GM23338 (cell line): ENCODE measurements around the gene CSNK1A1L. TPM values are rescaled to one million over a fixed set of nuclear protein-coding genes. Genes with fewer than 3 reads are reported as not detected.

Experiments
- ATAC-seq: fragments of 200-7000 bp; cut with Tn5 transposase; 3 replicates; pipeline ENCODE4 v1.9.1; 2020
- DNase-seq: peaks from one replicate; pipeline ENCODE4 v3.0.0-alpha.2; 2015; ENCODE audit warnings: low spot score
- H2AFZ ChIP-seq: fragments of 200-600 bp; sonication (generic); 2 replicates; pipeline ENCODE4 v1.8.0; 2016; ENCODE audit warnings: antibody characterized with exemption, mild to moderate bottlenecking, moderate library complexity
- H3F3A ChIP-seq: fragments of 200-600 bp; sonication (generic); replicated peaks from 2 replicates; pipeline ENCODE4 v1.8.0; 2017; ENCODE audit warnings: antibody characterized with exemption, mixed run types, low read depth
- H3K27ac ChIP-seq: fragments of 200-600 bp; sonication (generic); 2 replicates; pipeline ENCODE4 v1.6.1; 2016; ENCODE audit warnings: low read depth
- H3K27me3 ChIP-seq: fragments of 200-600 bp; sonication (generic); 2 replicates; pipeline ENCODE4 v1.8.0; 2016; ENCODE audit warnings: mild to moderate bottlenecking, mixed run types, moderate library complexity; ENCODE audit not compliant: insufficient read depth
- H3K36me3 ChIP-seq: fragments of 200-600 bp; sonication (generic); 2 replicates; pipeline ENCODE4 v1.8.0; 2016; ENCODE audit warnings: mild to moderate bottlenecking; ENCODE audit not compliant: insufficient read depth
- H3K4me1 ChIP-seq: fragments of 200-600 bp; sonication (generic); 2 replicates; pipeline ENCODE4 v1.8.0; 2016; ENCODE audit warnings: mild to moderate bottlenecking, moderate library complexity; ENCODE audit not compliant: insufficient read depth
- H3K4me2 ChIP-seq: fragments of 200-600 bp; sonication (generic); 2 replicates; pipeline ENCODE4 v1.7.1; 2017; ENCODE audit warnings: mixed run types
- H3K4me3 ChIP-seq: fragments of 200-600 bp; sonication (generic); 2 replicates; pipeline ENCODE4 v1.6.1; 2016; ENCODE audit warnings: mixed run types
- H3K79me2 ChIP-seq: fragments of 200-600 bp; sonication (generic); replicated peaks from 2 replicates; pipeline ENCODE4 v1.8.0; 2017; ENCODE audit warnings: mild to moderate bottlenecking; ENCODE audit not compliant: insufficient read depth
- H3K9me2 ChIP-seq: fragments of 200-600 bp; sonication (generic); 2 replicates; pipeline ENCODE4 v1.8.0; 2017; ENCODE audit not compliant: insufficient read depth
- H4K20me1 ChIP-seq: fragments of 200-600 bp; sonication (generic); replicated peaks from 2 replicates; pipeline ENCODE4 v1.8.0; 2017; ENCODE audit warnings: mild to moderate bottlenecking; ENCODE audit not compliant: insufficient read depth
- H3K27ac Mint-ChIP-seq: 2 replicates; pipeline ENCODE4 v1.8.0; 2020; ENCODE audit warnings: inconsistent platforms, mild to moderate bottlenecking, moderate library complexity, mixed read lengths
- H3K27me3 Mint-ChIP-seq: 3 replicates; pipeline ENCODE4 v1.8.0; 2022; ENCODE audit warnings: low read depth, mild to moderate bottlenecking, moderate library complexity, mixed read lengths, inconsistent platforms; ENCODE audit not compliant: insufficient read depth, poor library complexity
- H3K36me3 Mint-ChIP-seq: 3 replicates; pipeline ENCODE4 v1.8.0; 2021; ENCODE audit warnings: low read depth, mild to moderate bottlenecking, inconsistent platforms, moderate library complexity, mixed read lengths
- H3K4me1 Mint-ChIP-seq: 3 replicates; pipeline ENCODE4 v1.8.0; 2020; ENCODE audit warnings: mild to moderate bottlenecking, inconsistent platforms, mixed read lengths
- H3K4me3 Mint-ChIP-seq: 3 replicates; pipeline ENCODE4 v1.8.0; 2021; ENCODE audit warnings: moderate library complexity, mild to moderate bottlenecking, inconsistent platforms, mixed read lengths
- H3K9me3 Mint-ChIP-seq: 3 replicates; pipeline ENCODE4 v1.8.0; 2020; ENCODE audit warnings: moderate library complexity, mild to moderate bottlenecking, inconsistent platforms, mixed read lengths
- CREB1 ChIP-seq: fragments of 250-450 bp; sonication (Bioruptor Pico); IDR thresholded peaks from 2 replicates; pipeline ENCODE4 v1.5.0; 2020; ENCODE audit warnings: low read depth, mild to moderate bottlenecking, moderate library complexity
- EZH2 ChIP-seq: fragments of 200-600 bp; sonication (generic); IDR thresholded peaks from one replicate; pipeline ENCODE4 v1.8.0; 2017; ENCODE audit warnings: antibody characterized with exemption, mild to moderate bottlenecking, low read depth; ENCODE audit not compliant: unreplicated experiment
- EZH2phosphoT487 ChIP-seq: fragments of 200-600 bp; sonication (generic); IDR thresholded peaks from one replicate; pipeline ENCODE4 v1.8.1; 2018; ENCODE audit warnings: antibody characterized with exemption; ENCODE audit not compliant: unreplicated experiment
- JUNB ChIP-seq: IDR thresholded peaks from one replicate; pipeline ENCODE4 v1.6.1; 2016; ENCODE audit warnings: antibody characterized with exemption; ENCODE audit not compliant: unreplicated experiment
- NANOG ChIP-seq: IDR thresholded peaks from 2 replicates; pipeline ENCODE4 v1.6.1; 2016; ENCODE audit warnings: antibody characterized with exemption, borderline replicate concordance
- POLR2AphosphoS5 ChIP-seq: IDR thresholded peaks from 2 replicates; pipeline ENCODE4 v1.6.1; 2016; ENCODE audit warnings: antibody characterized with exemption, low read depth
- STAT1 ChIP-seq: IDR thresholded peaks from one replicate; pipeline ENCODE4 v1.6.1; 2016; ENCODE audit warnings: antibody characterized with exemption; ENCODE audit not compliant: unreplicated experiment
- ZNF114 ChIP-seq: fragments of 250-450 bp; sonication (Bioruptor Pico); IDR thresholded peaks from 2 replicates; pipeline ENCODE4 v1.5.0; 2020; ENCODE audit warnings: mild to moderate bottlenecking, moderate library complexity
- ZNF331 ChIP-seq: fragments of 250-450 bp; sonication (Bioruptor Pico); IDR thresholded peaks from 2 replicates; pipeline ENCODE4 v1.5.0; 2020; ENCODE audit warnings: low read depth, mild to moderate bottlenecking, moderate library complexity
- polyA plus RNA-seq: library from polyadenylated mRNA; unstranded; fragments of >200 nt; fragmentation: Nextera tagmentation; extraction: Ambion mirVana; gene quantifications from 2 replicates; pipeline ENCODE4 v1.2.1, GENCODE V29; 2016
- total RNA-seq: library from RNA; depleted of rRNA; stranded (reverse); fragments of >200 nt; shearing (Covaris generic); gene quantifications from 2 replicates; pipeline ENCODE4 v1.2.3, GENCODE V29; 2014
- TF ChIP-seq, protein P1 (sequence below): IDR thresholded peaks from one replicate; pipeline ENCODE4 v1.6.1; 2018; ENCODE audit warnings: antibody characterized with exemption; ENCODE audit not compliant: unreplicated experiment
- TF ChIP-seq, protein P2 (sequence below): fragments of 250-450 bp; sonication (Bioruptor Pico); IDR thresholded peaks from 2 replicates; pipeline ENCODE4 v1.5.0; 2020; ENCODE audit warnings: mild to moderate bottlenecking, moderate library complexity
- TF ChIP-seq, protein P3 (sequence below): IDR thresholded peaks from 2 replicates; pipeline ENCODE4 v1.6.1; 2016; ENCODE audit warnings: antibody characterized with exemption
- TF ChIP-seq, protein P4 (sequence below), 2 experiments: fragments of 200-600 bp in 1 of 2; sonication (generic) in 1 of 2; conservative IDR thresholded peaks; 2 replicates each; pipeline versions ENCODE4 v1.5.1 to v1.6.1; 2016 to 2017; ENCODE audit warnings: antibody characterized with exemption in 2 of 2, low read depth in 2 of 2, mild to moderate bottlenecking in 2 of 2, moderate library complexity in 1 of 2

CSNK1A1L gene
- total and polyA plus RNA-seq, 2 experiments from 2014 or later, result not detected

DNA sequence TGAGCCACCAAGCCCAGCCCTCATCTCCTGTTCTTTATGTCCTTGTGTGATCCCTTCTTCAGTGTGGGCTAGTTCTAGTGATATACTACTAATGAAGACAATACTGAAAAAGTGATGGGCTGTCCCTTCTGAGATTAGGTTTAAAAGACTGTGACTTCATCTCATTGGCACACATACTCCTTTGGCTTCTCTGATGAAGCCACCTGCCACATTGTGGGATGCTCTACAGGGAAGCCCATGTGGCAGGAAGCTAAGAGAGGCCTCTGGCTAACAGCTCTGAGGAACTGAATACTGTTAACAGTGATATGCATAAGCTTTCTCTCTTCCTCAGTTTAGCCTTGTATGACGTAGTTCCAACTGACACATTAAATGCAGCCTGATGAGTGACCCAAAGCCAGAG lies 13.6 kb downstream of the CSNK1A1L start:
- no peak overlapping the region for H3K4me2 ChIP-seq
- Mint-ChIP-seq H3K4me3 (no peak overlapping the region), H3K9me3 (no peaks in the 10 kb centered on the region), H3K36me3 (no peaks in the 10 kb centered on the region), H3K4me1 (no peaks in the 10 kb centered on the region), H3K27me3 (peaks cover 2% of the 10 kb centered on the region), H3K27ac (no peak overlapping the region)
- no peaks in the 10 kb centered on the region for H3F3A ChIP-seq
- no peaks in the 10 kb centered on the region for H4K20me1 ChIP-seq
- DNase-seq, result no peak
- ATAC-seq, result no peak
- H3K79me2 ChIP-seq, result no peaks in the 10 kb centered on the region
- no peak overlapping the region for H2AFZ ChIP-seq
- H3K4me3 ChIP-seq, result no peak overlapping the region
- no peaks in the 10 kb centered on the region for H3K36me3 ChIP-seq
- H3K27ac ChIP-seq, result no peak overlapping the region
- H3K27me3 ChIP-seq, result no peaks in the 10 kb centered on the region
- no peaks in the 10 kb centered on the region for H3K4me1 ChIP-seq
- H3K9me2 ChIP-seq, result no peaks in the 10 kb centered on the region
- TF ChIP-seq EZH2phosphoT487, result no peak
- no peak for TF ChIP-seq ZNF331 (CRISPR knock-in tag)
- no peak for TF ChIP-seq STAT1
- no peak for TF ChIP-seq EZH2
- no peak for TF ChIP-seq ZNF114 (CRISPR knock-in tag)
- no peak for TF ChIP-seq NANOG
- TF ChIP-seq, protein P1, sequence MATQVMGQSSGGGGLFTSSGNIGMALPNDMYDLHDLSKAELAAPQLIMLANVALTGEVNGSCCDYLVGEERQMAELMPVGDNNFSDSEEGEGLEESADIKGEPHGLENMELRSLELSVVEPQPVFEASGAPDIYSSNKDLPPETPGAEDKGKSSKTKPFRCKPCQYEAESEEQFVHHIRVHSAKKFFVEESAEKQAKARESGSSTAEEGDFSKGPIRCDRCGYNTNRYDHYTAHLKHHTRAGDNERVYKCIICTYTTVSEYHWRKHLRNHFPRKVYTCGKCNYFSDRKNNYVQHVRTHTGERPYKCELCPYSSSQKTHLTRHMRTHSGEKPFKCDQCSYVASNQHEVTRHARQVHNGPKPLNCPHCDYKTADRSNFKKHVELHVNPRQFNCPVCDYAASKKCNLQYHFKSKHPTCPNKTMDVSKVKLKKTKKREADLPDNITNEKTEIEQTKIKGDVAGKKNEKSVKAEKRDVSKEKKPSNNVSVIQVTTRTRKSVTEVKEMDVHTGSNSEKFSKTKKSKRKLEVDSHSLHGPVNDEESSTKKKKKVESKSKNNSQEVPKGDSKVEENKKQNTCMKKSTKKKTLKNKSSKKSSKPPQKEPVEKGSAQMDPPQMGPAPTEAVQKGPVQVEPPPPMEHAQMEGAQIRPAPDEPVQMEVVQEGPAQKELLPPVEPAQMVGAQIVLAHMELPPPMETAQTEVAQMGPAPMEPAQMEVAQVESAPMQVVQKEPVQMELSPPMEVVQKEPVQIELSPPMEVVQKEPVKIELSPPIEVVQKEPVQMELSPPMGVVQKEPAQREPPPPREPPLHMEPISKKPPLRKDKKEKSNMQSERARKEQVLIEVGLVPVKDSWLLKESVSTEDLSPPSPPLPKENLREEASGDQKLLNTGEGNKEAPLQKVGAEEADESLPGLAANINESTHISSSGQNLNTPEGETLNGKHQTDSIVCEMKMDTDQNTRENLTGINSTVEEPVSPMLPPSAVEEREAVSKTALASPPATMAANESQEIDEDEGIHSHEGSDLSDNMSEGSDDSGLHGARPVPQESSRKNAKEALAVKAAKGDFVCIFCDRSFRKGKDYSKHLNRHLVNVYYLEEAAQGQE, result no peak
- TF ChIP-seq, protein P2, sequence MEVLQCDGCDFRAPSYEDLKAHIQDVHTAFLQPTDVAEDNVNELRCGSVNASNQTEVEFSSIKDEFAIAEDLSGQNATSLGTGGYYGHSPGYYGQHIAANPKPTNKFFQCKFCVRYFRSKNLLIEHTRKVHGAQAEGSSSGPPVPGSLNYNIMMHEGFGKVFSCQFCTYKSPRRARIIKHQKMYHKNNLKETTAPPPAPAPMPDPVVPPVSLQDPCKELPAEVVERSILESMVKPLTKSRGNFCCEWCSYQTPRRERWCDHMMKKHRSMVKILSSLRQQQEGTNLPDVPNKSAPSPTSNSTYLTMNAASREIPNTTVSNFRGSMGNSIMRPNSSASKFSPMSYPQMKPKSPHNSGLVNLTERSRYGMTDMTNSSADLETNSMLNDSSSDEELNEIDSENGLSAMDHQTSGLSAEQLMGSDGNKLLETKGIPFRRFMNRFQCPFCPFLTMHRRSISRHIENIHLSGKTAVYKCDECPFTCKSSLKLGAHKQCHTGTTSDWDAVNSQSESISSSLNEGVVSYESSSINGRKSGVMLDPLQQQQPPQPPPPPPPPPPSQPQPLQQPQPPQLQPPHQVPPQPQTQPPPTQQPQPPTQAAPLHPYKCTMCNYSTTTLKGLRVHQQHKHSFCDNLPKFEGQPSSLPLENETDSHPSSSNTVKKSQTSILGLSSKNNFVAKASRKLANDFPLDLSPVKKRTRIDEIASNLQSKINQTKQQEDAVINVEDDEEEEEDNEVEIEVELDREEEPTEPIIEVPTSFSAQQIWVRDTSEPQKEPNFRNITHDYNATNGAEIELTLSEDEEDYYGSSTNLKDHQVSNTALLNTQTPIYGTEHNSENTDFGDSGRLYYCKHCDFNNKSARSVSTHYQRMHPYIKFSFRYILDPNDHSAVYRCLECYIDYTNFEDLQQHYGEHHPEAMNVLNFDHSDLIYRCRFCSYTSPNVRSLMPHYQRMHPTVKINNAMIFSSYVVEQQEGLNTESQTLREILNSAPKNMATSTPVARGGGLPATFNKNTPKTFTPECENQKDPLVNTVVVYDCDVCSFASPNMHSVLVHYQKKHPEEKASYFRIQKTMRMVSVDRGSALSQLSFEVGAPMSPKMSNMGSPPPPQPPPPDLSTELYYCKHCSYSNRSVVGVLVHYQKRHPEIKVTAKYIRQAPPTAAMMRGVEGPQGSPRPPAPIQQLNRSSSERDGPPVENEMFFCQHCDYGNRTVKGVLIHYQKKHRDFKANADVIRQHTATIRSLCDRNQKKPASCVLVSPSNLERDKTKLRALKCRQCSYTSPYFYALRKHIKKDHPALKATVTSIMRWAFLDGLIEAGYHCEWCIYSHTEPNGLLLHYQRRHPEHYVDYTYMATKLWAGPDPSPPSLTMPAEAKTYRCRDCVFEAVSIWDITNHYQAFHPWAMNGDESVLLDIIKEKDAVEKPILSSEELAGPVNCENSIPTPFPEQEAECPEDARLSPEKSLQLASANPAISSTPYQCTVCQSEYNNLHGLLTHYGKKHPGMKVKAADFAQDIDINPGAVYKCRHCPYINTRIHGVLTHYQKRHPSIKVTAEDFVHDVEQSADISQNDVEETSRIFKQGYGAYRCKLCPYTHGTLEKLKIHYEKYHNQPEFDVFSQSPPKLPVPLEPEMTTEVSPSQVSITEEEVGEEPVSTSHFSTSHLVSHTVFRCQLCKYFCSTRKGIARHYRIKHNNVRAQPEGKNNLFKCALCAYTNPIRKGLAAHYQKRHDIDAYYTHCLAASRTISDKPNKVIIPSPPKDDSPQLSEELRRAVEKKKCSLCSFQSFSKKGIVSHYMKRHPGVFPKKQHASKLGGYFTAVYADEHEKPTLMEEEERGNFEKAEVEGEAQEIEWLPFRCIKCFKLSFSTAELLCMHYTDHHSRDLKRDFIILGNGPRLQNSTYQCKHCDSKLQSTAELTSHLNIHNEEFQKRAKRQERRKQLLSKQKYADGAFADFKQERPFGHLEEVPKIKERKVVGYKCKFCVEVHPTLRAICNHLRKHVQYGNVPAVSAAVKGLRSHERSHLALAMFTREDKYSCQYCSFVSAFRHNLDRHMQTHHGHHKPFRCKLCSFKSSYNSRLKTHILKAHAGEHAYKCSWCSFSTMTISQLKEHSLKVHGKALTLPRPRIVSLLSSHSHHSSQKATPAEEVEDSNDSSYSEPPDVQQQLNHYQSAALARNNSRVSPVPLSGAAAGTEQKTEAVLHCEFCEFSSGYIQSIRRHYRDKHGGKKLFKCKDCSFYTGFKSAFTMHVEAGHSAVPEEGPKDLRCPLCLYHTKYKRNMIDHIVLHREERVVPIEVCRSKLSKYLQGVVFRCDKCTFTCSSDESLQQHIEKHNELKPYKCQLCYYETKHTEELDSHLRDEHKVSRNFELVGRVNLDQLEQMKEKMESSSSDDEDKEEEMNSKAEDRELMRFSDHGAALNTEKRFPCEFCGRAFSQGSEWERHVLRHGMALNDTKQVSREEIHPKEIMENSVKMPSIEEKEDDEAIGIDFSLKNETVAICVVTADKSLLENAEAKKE, result no peak
- TF ChIP-seq, protein P3, sequence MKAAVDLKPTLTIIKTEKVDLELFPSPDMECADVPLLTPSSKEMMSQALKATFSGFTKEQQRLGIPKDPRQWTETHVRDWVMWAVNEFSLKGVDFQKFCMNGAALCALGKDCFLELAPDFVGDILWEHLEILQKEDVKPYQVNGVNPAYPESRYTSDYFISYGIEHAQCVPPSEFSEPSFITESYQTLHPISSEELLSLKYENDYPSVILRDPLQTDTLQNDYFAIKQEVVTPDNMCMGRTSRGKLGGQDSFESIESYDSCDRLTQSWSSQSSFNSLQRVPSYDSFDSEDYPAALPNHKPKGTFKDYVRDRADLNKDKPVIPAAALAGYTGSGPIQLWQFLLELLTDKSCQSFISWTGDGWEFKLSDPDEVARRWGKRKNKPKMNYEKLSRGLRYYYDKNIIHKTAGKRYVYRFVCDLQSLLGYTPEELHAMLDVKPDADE, result no peak
- no peak for TF ChIP-seq CREB1
- TF ChIP-seq, protein P4, sequence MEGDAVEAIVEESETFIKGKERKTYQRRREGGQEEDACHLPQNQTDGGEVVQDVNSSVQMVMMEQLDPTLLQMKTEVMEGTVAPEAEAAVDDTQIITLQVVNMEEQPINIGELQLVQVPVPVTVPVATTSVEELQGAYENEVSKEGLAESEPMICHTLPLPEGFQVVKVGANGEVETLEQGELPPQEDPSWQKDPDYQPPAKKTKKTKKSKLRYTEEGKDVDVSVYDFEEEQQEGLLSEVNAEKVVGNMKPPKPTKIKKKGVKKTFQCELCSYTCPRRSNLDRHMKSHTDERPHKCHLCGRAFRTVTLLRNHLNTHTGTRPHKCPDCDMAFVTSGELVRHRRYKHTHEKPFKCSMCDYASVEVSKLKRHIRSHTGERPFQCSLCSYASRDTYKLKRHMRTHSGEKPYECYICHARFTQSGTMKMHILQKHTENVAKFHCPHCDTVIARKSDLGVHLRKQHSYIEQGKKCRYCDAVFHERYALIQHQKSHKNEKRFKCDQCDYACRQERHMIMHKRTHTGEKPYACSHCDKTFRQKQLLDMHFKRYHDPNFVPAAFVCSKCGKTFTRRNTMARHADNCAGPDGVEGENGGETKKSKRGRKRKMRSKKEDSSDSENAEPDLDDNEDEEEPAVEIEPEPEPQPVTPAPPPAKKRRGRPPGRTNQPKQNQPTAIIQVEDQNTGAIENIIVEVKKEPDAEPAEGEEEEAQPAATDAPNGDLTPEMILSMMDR (conservative IDR thresholded peaks at IDR 0.05; ENCODE audit: low read depth in 2 of 2), result no peak
- no peak for TF ChIP-seq POLR2AphosphoS5
- TF ChIP-seq JUNB, result no peak
